GM19328 (cell line): ENCODE measurements around the gene ROR1.

Experiments used
- ATAC-seq: cut with Tn5 transposase; IDR thresholded peaks from one replicate; pipeline ENCODE4 v1.9.1; 2021; ENCODE audit warnings: mild to moderate bottlenecking, moderate library complexity; ENCODE audit not compliant: unreplicated experiment

The ROR1 gene

DNA sequence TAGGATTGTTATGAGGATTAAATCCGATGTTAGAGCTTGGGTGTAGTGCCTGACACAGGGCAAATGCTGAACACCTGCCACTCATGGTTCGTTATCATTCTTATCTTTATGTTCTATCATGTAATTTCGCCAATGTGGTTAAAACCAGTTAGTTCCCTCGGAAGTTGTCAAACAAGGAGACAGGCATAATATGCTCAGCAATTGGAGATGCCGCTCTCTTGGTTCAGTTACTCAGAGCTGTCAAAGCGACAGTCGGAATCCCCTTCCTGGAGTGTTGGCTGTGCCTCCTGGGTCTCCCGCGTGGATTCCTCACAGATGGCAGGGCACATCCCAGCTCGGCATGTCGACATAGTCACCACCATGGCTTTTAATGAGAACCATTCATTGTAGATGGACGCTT, 192.2 kb downstream of the ROR1 start:
- no peak for ATAC-seq

DNA sequence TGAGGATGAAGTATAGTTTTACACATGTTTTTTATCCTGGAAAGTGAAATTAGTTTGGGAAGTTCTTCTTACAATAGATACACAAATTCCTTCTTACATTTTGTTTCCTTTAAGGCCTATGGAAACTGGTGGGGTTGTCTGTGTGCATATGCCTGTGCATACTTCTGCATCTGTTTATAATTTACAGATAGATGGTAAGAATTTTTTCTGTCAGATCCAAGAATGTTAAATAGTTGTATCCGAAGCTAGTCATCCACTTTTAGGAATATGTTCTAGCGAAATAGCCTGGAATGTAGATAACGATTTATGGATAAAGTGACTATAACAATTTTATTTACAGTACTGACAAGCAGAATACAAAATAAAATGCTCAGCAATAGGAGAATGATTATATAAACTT, 194.1 kb downstream of the ROR1 start:
- ATAC-seq, result no peak

DNA sequence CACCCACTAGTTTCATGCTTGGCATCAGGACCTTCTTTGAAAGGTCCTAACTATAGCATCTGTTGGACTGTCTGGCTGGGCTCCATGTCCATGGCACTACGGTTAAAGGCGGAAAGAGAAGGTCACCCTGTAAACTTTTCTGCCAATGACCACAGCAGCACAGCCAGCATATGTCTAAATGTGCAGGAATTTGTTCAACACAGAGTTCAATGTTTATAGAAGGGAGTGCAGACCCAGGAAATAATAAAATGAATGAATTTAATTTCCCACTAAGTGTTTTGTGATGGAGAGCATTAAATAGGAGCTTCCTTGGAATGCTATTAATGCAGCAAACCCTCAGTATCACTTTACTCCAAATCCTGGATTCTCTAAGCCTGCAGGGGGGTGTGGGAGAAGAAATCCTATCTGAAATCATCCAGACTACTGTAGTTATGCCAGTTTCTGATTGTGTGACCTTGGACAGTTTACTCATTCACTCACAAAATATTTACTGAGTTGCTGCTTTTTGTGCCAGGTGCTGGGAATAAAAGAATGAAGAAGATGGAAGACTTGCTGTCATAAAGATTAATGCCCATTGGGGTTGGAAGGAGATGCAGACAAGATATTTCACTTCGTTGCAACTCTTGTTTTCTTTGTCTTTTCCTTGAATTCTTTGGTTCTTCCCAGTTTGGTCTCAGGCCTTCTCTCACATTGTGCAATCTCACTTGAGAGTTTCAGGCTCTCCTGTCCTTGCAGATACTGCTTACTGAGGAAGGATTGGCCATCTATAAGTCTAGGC, 195.0 kb downstream of the ROR1 start:
- no peak for ATAC-seq

DNA sequence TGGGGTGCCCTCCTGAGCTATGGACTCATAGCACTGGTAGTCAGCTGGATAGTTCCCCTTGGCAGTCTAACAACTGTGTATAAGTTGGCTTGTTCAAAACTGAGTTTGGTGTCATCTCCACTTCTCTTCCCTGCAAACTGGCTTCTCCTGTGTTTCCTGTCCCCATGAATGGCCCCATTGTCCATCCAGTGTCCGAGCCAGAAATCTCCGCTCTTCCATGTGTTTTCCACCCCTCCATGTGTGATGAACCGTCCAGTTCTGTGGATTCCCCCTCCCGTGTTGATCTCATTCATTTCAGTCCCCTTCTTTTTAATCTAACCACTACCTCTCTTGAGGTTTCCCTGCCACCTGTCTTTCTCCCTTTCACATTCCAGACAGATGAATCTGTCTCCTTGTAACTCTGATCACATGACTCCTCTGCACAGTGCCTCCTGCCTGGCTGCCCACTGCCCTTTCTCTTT, 195.7 kb downstream of the ROR1 start:
- no peak for ATAC-seq

DNA sequence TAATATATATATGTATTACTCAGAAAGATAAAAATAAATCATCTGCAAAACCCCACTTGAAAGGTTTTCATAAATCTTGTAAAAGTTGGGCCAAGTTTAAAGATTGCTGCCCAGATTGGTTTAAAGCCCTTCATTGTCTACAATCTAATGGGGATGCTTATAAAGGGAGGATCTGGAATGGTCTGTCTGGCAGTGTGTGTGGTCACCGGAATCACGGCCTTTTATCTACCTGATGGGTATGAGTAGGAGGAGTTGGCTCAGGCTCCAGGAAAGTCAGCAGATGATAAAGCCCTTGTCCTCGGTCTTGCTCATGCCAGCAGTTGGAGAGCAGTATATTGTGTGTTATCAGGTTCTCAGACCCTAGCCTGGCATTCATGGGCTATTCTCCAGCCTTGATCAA, 197.7 kb downstream of the ROR1 start:
- ATAC-seq, result no peak

DNA sequence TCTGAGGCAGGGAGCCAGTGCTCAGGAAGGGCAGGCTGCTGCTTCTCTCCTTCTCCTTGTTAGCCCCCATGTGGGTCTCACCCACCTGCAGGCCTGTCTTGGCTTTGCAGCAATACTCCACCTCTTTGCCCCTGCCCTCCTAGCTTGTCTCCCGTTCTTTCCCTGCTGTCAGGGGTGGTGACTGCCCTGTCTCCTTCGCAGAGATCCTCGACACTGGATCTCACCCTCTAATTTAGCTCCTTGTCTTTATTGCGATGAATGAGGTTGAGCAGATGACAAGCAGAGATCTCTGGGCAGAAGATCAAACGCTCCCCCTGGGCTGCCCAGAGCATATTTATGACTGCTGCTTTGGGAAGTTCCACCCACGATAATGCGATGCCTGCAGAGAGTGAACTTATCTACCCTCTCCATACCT, 199.2 kb downstream of the ROR1 start:
- no peak for ATAC-seq

DNA sequence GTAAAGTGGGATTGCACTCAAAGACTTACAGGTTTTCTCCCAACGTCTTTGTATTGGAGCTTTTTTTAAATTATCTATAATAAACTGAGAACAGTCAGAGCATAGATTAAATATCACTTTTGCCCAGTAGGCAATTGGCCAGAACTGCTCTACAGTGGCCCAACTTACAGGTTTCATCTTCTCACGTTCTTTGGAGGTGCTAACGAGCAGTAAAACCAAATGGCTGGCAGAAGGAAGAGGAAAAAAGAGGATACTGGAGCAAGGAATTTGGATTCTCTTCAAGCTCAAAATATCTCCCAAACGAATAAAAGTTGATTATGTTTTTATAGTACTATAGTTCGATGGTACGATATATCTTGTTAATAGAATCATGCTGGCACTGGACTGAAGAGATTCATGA, 201.1 kb downstream of the ROR1 start:
- ATAC-seq, result no peak

DNA sequence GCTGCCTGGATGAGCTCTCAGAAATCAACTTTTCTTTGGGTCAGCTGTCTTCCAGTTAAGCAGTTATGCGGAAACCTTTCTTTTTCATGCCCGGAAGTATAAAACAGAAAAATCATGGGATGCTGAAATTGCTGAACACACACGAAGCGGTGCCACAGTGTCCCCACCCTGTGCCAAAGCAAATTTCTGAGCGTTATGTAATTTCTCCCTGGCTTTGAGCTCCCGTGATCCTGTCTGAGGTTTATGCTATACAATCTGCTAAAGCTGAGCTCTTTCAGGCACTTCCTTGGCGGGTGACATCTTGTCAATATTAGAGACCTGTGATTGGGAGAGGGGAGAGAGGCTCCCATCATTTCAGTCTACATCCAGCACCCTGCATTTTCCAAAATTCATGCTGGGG, 201.7 kb downstream of the ROR1 start:
- no peak for ATAC-seq

DNA sequence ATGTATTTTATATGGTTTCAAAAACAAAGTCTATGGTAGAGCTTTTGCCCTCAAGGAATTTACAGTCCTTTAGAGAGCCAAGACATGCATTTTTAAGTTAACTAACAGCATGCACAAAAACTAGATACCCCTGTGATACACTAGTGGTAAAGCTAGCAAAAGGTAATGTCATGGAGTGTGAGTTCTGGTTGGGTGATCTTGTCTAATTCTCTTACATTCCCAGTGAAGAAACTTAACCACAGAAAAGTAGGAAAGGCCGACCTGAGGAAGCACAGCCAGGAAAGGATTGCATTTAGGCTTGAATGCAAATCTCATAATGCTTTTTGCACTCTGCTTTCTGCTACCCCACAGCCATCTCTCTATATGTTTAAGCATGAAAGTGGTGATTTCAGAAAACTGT, 202.2 kb downstream of the ROR1 start:
- no peak for ATAC-seq

DNA sequence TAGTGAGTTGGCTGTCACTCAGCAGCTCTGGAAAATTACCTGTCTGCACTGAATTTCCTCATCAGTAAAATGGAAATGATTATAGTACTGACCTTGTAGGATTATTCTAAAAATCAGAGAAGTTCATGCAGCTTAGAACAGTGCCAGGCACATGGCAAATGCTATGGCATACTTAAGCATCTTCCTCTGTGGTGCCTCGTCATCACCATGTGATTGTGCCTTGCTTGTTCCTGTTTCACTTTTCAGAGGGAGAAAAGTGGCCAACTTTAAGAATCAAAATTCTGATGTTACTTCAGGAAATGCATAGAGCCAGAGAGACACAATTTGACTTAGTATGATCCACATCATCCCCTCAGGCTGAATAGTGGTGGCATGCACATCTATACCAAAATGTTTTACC, 203.6 kb downstream of the ROR1 start:
- ATAC-seq, result no peak

DNA sequence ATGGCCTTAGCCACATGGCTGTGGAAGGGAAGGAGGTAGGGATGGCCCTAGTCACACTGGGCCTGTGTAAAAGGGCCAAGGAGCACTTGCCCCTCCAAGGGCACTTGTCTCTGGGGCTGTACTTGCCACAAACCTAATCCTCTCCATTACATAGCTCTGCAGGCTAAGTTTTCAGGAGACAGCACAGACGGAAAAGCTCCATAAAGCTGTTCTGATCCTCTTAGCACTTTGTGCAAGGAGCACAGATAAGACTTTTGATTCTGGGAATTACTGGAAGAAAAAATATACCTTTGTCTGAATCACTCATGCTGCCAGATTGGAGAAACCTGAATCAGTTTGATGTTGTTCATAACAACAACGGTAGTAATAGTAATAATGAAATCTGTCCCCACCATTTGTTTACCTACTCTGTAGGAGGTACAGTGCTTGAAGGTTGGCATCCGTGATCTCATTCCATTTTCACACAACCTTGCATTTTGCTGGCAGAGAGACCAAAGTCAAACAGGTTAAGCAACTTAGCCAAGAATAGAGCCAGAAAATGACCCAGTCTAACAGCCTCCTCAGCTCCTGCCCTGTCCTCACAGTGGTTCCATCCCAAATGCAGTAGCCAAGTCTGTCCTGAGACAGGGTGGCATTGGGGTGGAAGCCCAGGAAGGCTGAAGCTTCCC, 207.1 kb downstream of the ROR1 start:
- ATAC-seq, result no peak

DNA sequence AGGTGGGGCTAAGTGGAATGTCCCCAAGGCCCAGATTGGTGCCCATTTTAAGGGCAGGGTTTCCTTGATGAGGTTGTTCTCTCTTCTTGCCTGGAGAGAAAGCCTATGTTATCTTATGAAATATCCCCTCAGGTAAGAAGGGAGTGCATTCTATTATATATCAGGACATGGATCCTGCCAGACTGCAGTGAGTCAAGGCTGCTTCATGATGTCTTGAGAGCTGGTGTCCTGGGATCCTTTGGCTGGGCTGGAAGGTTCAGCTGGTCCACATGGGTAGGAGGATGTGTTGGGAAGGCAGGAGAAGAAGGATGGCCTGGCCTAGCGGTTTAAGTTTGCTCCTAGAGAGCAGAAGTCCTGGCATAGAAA, 207.6 kb downstream of the ROR1 start:
- no peak for ATAC-seq

DNA sequence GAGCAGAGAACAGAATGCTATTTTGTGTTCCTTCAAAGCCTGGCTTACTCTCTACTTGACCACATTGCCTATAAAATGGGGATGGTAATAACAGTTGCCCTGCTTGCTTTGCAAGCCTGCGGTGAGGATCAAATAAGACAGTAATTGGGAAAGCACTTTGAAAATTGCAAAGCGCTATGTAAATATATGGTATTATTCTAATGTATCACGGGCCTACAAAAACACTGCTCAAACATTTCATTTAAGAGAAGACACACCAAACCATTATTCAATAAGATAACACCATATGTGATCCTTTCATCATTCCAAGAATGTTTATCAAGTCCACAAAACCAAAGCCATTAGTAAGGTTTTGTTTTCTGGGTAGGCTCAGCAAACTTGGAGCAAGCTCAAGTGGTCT, 208.4 kb downstream of the ROR1 start:
- ATAC-seq, result no peak

DNA sequence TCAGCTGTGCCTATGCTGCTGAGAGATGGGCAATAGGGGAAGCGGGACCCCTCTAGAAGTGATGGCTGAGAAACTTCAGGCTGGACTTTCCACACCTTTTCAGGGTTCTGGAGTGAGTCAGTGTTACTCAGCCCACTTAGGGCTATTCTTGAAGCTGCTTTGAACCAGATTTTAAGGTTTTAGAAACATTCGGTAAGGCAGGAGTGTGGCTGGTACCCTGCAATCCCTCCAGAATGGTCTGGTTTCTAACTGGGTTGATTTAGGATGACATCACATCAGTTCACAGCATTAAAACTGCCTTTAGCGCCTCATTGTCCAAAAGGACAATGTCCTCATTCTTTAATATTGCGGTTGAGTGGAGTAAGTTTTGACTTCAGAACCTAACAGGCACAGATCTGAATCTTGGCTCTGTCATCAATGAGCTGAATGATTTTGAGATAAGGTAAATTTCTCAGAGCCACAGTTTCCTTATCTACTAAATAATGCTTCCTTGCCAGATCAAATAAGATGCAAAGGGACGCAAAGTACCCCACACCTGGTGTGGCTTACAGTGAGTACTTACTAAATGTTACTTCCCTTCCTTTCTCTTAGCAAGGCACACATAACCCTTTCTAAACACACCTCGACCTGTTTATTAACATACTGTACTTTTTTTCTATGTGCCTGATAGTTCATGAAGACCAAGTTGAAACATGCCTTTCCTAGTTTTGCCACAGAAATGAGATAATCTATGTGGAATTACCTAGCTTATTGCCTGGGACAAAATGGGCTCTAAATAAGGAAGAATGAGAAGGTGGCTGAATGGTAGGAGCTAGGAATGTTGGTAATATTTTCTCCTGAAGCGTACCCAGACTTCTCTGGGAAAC, 209.8 kb downstream of the ROR1 start:
- no peak for ATAC-seq

DNA sequence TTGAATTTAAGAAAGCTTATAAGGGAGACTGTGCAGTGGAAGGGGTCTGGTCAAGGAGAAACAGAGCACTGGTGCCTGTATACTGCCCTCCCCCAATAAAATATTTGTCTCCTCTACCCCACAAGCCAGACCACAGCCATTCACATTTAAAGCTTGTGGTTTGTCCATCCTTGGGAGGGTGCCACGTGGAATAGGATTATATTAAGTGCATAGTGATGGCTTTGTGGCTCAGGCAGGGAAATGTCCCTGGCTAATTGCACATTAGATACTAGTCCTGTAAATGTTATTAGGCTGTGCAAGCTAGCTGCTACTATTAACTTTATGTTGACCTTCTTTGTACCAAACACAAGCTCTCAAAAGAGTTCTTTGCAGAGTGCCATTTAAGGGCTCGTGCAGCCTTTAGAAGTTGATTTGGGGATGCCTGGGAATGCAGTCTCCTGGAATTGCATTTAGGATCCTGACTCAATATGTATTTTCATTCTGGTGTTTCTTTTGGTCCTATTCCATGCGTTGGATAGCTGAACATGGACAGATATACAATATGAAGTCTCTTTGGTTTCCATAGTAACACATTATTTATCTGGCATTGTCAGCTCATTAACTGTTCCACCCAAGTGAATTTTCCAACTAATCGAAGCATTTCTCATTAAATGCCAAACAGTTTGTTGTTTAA, 210.6 kb downstream of the ROR1 start:
- ATAC-seq, result no peak

DNA sequence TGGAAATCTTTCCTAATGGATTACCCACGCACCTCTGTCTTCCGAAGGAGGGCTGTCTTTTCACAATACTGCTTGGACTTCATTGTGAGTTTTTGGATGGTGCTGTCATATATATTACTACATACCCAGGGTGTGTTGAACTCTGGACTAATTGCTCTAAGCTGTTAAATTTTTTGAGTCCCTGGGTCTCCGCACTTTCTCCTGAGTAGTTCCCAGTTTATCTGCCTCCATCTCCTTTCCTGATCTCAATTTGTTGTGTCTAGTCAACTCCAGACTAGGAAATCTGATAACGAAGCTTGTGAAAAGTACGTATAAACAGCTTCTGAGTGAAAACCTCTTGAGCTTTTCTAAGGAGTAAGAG, 211.1 kb downstream of the ROR1 start:
- no peak for ATAC-seq

DNA sequence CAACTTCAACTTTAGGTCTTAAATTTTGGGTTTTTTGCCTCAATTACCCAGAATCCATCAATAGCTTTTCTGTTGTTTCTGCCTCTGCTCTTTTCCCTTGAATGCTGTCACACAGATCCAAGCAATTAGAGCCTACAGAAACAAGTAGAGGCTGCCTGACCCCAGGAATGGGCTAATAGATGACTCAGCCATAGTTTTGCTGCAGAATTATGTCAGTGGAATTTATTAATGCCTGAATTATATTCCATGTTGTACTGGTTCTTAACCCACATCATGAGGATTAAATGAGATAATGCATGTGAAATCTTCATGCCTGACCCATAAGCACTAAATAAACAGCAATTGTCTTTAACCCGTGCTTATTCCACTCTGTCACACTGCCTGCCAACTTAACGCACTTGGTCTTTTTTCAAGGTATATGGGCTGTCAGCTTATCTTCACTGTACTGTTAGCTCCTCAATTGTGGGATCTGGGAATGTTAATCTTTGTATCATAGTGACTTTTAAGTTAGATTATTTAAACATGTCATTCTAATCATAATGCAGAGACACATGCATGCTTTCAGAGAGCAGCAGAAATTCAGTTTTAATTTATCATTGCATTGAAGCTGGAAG, 213.3 kb downstream of the ROR1 start:
- no peak for ATAC-seq

DNA sequence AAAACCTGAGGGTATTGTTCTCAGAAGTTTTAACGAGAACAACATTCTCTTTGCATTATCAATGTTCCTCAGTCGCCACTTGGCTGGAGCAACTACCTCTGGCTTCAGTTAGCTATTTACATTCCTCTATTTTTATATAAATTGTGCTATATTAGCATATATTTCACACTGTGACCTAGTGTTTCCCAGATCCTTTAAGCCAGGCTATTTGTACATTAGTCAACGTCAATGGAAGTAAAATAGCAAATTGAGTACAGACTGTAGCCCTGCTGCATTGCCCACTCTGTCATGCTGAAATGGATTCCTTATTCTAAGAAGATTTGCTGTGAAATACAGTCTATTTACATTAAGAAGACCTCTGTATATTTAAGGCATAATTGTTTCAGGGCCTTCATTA, 213.8 kb downstream of the ROR1 start:
- no peak for ATAC-seq

DNA sequence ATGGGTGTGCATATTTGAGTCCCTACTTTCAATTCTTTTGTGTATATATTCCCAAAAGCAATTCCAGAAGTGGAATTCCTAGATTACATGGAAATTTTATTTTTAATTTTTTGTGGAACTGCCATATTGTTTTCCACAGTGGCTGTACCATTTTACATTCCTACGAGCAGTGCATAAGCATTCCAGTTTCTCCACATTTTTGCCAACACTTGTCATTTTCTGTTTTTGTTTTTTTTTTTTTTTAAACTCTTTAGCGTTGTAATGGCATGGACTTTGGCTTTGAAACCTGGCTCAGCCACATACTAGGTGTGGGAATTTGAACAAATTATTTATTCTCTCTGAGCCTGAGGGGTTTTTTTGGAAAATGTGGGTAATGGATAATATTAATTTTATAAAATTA, 215.1 kb downstream of the ROR1 start:
- ATAC-seq, result no peak

DNA sequence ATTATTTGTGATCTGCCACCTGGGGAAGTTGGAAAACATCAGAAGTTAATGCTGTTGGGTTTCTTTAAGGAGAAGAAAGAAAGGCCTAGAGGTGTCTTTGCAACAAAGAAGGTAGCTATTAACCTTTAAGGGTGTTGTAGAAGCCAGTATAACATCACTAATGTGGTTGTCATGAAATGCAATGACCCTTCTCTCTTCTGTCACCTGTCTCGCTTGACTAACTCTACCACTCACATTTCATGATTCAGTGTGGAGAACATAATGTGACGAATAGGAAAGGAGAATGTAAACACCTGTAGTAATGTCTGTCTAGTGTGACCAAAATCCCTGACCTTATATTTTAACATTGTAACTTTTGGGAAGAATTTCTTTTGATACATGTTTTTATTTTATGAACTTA, 217.9 kb downstream of the ROR1 start:
- no peak for ATAC-seq

DNA sequence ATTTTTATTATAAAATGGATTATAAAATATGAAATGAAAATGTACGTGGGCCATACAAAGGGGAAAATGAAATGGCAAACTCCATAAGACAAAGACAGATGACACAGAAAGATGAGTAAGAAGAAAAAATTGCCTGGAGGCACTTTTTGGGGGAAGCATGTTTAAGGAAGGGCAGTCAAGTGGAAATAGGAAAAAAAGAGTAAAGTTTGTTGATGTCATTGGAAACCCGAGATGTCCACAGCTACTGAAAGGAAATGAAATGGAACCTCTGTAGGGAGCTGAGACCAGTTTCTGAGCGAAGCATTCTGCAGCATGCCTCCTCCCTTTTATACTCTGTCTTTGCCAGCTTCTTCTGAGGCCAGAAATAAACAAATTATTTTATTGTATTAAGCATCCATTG, 226.2 kb downstream of the ROR1 start:
- no peak for ATAC-seq
